ENCODE data around the gene TMEM176B.

The TMEM176B gene

DNA sequence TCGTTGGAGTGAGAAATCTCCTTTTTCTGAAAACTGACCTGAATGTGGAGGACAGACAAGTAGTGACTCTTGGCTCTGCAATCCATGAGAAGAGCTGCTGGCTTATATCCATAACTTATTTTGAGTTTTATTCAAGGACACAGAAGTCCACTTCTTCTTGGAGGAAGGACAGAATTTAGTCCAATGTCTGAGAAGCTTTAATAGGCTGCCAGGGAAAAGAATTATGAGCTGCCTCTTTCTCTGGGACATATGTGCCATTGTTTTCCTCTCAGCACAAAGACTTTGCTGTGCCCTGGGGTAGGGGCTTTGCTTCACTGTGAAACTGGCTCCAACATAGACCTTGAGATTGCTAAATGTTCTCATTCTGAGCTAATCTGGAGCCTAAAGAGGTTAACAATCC lies 31.7 kb upstream of the TMEM176B start:
- no peak for ATAC-seq (ENCODE audit: insufficient read depth, low read depth)

DNA sequence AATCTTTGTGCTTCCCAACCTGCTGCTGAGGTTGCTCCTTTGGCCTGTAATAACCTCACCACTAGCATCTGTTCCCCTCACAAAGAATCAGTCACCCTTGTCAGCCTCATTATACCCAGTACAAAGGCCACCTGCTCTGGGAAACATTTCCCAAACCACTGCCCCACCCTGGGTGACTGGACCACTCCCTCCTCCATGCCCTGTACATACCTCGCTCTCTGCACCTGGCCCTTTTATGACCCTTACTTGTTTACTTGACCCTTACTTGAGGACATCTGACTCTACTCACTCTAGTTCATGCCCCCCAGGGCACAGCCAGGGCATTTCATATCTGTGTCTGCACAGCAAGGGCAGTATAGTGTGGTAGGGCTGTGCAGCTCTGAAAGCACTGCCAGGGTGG lies 30.8 kb upstream of the TMEM176B start:
- H3K36me3 ChIP-seq (ENCODE audit: insufficient read depth, low read length) = no peaks in the 10 kb centered on the region
- no peaks in the 10 kb centered on the region for H3K4me1 ChIP-seq (ENCODE audit: insufficient read depth, low read length)
- no peak for TF ChIP-seq EZH2 (IDR thresholded peaks at IDR 0.05; ENCODE audit: borderline replicate concordance, low read depth, low read length, severe bottlenecking)
- TF ChIP-seq, protein P1, sequence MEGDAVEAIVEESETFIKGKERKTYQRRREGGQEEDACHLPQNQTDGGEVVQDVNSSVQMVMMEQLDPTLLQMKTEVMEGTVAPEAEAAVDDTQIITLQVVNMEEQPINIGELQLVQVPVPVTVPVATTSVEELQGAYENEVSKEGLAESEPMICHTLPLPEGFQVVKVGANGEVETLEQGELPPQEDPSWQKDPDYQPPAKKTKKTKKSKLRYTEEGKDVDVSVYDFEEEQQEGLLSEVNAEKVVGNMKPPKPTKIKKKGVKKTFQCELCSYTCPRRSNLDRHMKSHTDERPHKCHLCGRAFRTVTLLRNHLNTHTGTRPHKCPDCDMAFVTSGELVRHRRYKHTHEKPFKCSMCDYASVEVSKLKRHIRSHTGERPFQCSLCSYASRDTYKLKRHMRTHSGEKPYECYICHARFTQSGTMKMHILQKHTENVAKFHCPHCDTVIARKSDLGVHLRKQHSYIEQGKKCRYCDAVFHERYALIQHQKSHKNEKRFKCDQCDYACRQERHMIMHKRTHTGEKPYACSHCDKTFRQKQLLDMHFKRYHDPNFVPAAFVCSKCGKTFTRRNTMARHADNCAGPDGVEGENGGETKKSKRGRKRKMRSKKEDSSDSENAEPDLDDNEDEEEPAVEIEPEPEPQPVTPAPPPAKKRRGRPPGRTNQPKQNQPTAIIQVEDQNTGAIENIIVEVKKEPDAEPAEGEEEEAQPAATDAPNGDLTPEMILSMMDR (IDR thresholded peaks at IDR 0.05; ENCODE audit: borderline replicate concordance, extremely low read depth, low read length, poor library complexity, severe bottlenecking) = no peak
- no peaks in the 10 kb centered on the region for H4K20me1 ChIP-seq (ENCODE audit: insufficient read depth, low read length)
- H3K79me2 ChIP-seq (ENCODE audit: insufficient read depth, low read length) = no peaks in the 10 kb centered on the region
- no peak overlapping the region for H3K27ac ChIP-seq (ENCODE audit: low read length)
- ATAC-seq (ENCODE audit: insufficient read depth, low read depth) (no peak), DNase-seq (no peak)
- no peak overlapping the region for H3K4me3 ChIP-seq (ENCODE audit: low read depth in 1 of 2, low read length in 2 of 2)
- H3K9me3 ChIP-seq (ENCODE audit: insufficient read depth, low read length, severe bottlenecking) = no peaks in the 10 kb centered on the region
- H3K9ac ChIP-seq (ENCODE audit: low read depth, low read length) = no peak overlapping the region
- H3K27me3 ChIP-seq (ENCODE audit: insufficient read depth, low read length, poor library complexity) = peaks cover 29% of the 10 kb centered on the region
- no peak overlapping the region for H3K4me2 ChIP-seq (ENCODE audit: insufficient read depth, low read length)
- no peak overlapping the region for H2AFZ ChIP-seq (ENCODE audit: low read depth, low read length)

More for the DNA sequence above, 31.7 kb upstream of the TMEM176B start:
- no peak for TF ChIP-seq EZH2 (IDR thresholded peaks at IDR 0.05; ENCODE audit: borderline replicate concordance, low read depth, low read length, severe bottlenecking)
- TF ChIP-seq, protein P1 (IDR thresholded peaks at IDR 0.05; ENCODE audit: borderline replicate concordance, extremely low read depth, low read length, poor library complexity, severe bottlenecking) = no peak
- H3K79me2 ChIP-seq (ENCODE audit: insufficient read depth, low read length) = no peaks in the 10 kb centered on the region
- H4K20me1 ChIP-seq (ENCODE audit: insufficient read depth, low read length) = no peaks in the 10 kb centered on the region
- H3K36me3 ChIP-seq (ENCODE audit: insufficient read depth, low read length) = no peaks in the 10 kb centered on the region
- peaks cover 29% of the 10 kb centered on the region for H3K27me3 ChIP-seq (ENCODE audit: insufficient read depth, low read length, poor library complexity)
- H3K4me1 ChIP-seq (ENCODE audit: insufficient read depth, low read length) = no peaks in the 10 kb centered on the region
- H3K9ac ChIP-seq (ENCODE audit: low read depth, low read length) = no peak overlapping the region
- H3K4me3 ChIP-seq (ENCODE audit: low read depth in 1 of 2, low read length in 2 of 2) = no peak overlapping the region
- no peak for DNase-seq
- no peak overlapping the region for H2AFZ ChIP-seq (ENCODE audit: low read depth, low read length)
- no peak overlapping the region for H3K27ac ChIP-seq (ENCODE audit: low read length)
- H3K9me3 ChIP-seq (ENCODE audit: insufficient read depth, low read length, severe bottlenecking) = no peaks in the 10 kb centered on the region
- no peak overlapping the region for H3K4me2 ChIP-seq (ENCODE audit: insufficient read depth, low read length)

DNA sequence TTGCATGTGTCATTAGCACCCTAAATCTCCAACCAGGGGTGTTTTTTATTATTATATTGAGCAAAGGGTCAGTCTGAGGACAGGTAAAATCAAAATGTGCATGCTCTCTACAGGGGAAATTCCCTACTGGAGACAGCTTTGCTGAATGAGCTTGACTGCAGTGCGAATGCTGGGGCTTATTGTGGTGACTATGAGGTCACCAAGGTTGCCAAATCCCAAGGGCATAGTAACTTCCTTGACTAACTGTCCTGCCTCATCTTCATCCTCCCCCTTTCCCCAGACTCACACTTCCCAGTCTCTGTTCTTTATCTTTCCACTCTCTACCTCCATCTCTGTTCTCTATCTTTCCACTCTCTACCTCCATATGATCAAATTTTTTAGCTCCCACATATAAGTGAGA lies 29.3 kb upstream of the TMEM176B start:
- H3K27ac ChIP-seq (ENCODE audit: low read length) = no peak overlapping the region
- H3K4me3 ChIP-seq (ENCODE audit: low read depth in 1 of 2, low read length in 2 of 2) = no peak overlapping the region
- H3K9me3 ChIP-seq (ENCODE audit: insufficient read depth, low read length, severe bottlenecking) = no peaks in the 10 kb centered on the region
- no peak for TF ChIP-seq EZH2 (IDR thresholded peaks at IDR 0.05; ENCODE audit: borderline replicate concordance, low read depth, low read length, severe bottlenecking)
- TF ChIP-seq, protein P1 (IDR thresholded peaks at IDR 0.05; ENCODE audit: borderline replicate concordance, extremely low read depth, low read length, poor library complexity, severe bottlenecking) = no peak
- H3K27me3 ChIP-seq (ENCODE audit: insufficient read depth, low read length, poor library complexity) = peaks cover 32% of the 10 kb centered on the region
- H3K79me2 ChIP-seq (ENCODE audit: insufficient read depth, low read length) = no peaks in the 10 kb centered on the region
- ATAC-seq (ENCODE audit: insufficient read depth, low read depth) = no peak
- no peak overlapping the region for H3K9ac ChIP-seq (ENCODE audit: low read depth, low read length)
- DNase-seq = no peak
- H3K4me1 ChIP-seq (ENCODE audit: insufficient read depth, low read length) = no peaks in the 10 kb centered on the region
- no peaks in the 10 kb centered on the region for H4K20me1 ChIP-seq (ENCODE audit: insufficient read depth, low read length)
- no peaks in the 10 kb centered on the region for H3K36me3 ChIP-seq (ENCODE audit: insufficient read depth, low read length)
- no peak overlapping the region for H3K4me2 ChIP-seq (ENCODE audit: insufficient read depth, low read length)
- H2AFZ ChIP-seq (ENCODE audit: low read depth, low read length) = no peak overlapping the region

DNA sequence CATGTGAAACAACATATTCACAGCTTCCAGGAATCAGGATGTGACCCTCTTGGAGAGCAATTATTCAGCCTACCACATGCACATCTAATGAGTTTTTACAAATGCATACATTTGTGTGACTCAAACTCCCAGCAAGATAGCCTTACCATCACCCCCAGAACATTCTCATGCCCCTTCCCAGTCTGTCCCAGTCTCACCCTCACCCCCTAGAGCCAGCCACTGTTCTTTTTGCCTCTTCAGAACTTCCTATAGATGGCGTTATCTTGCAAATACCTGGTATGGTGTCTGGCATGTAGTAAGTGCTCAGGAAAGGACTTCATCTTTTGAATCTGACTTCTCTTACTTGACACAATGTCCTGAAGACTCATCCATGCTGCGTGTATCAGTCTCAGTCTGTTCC lies 28.2 kb upstream of the TMEM176B start:
- TF ChIP-seq EZH2 (IDR thresholded peaks at IDR 0.05; ENCODE audit: borderline replicate concordance, low read depth, low read length, severe bottlenecking) = no peak
- TF ChIP-seq, protein P1 (IDR thresholded peaks at IDR 0.05; ENCODE audit: borderline replicate concordance, extremely low read depth, low read length, poor library complexity, severe bottlenecking) = no peak
- Histone ChIP-seq H3K4me2 (ENCODE audit: insufficient read depth, low read length) (no peak overlapping the region), H3K79me2 (ENCODE audit: insufficient read depth, low read length) (no peaks in the 10 kb centered on the region), H2AFZ (ENCODE audit: low read depth, low read length) (no peak overlapping the region), H3K9ac (ENCODE audit: low read depth, low read length) (no peak overlapping the region), H3K9me3 (ENCODE audit: insufficient read depth, low read length, severe bottlenecking) (no peaks in the 10 kb centered on the region), H4K20me1 (ENCODE audit: insufficient read depth, low read length) (no peaks in the 10 kb centered on the region), H3K4me1 (ENCODE audit: insufficient read depth, low read length) (no peaks in the 10 kb centered on the region), H3K36me3 (ENCODE audit: insufficient read depth, low read length) (no peaks in the 10 kb centered on the region), H3K27ac (ENCODE audit: low read length) (no peak overlapping the region), H3K27me3 (ENCODE audit: insufficient read depth, low read length, poor library complexity) (peaks cover 35% of the 10 kb centered on the region), H3K4me3 (ENCODE audit: low read depth in 1 of 2, low read length in 2 of 2) (no peak overlapping the region)
- ATAC-seq (ENCODE audit: insufficient read depth, low read depth) (no peak), DNase-seq (no peak)
